IMR-90 (cell line): ENCODE measurements around the gene KDM8.

Experiments
- SMC3 ChIP-seq: fragments of 150-350 bp; IDR thresholded peaks from 2 replicates; pipeline ENCODE4 v1.6.1; 2016; ENCODE audit warnings: low read depth, mild to moderate bottlenecking, antibody characterized with exemption, low read length, moderate library complexity
- TF ChIP-seq, protein P1 (sequence below): conservative IDR thresholded peaks from 2 replicates; pipeline ENCODE4 v1.5.1; 2012; ENCODE audit warnings: mild to moderate bottlenecking, low read depth, low read length, improper control_type of control experiment

DNA sequence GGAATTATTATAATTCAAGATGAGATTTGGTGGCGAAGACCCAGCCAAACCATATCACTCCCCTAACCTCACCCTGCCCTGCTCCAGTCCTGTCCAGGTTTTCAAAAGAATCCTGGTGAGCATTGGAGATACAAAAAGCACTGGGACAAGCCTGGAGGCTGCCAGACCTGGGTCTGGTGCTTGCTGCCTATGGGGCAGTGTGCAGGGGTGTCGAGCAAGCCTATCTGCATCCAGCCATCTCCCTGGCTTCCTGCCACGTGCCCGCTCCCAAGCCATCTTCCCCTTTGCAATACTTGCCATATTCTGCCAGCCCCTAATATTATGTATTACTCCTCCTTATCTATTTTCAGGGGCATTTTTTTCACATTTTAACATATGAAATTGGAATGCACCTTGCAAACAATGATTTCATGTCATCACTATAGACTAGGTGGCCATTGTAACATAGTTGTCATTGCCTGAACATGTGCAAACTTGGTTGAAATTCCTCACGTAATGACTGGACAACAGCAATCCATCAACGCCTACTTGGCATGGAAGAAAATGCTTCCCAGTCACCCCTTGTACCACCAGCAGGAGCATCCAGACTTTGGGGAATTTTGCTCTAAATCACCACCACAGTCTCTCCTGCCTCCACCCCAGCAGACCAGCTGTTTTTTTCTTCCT is 8.1 kb upstream of the KDM8 start:
- TF ChIP-seq, protein P1, sequence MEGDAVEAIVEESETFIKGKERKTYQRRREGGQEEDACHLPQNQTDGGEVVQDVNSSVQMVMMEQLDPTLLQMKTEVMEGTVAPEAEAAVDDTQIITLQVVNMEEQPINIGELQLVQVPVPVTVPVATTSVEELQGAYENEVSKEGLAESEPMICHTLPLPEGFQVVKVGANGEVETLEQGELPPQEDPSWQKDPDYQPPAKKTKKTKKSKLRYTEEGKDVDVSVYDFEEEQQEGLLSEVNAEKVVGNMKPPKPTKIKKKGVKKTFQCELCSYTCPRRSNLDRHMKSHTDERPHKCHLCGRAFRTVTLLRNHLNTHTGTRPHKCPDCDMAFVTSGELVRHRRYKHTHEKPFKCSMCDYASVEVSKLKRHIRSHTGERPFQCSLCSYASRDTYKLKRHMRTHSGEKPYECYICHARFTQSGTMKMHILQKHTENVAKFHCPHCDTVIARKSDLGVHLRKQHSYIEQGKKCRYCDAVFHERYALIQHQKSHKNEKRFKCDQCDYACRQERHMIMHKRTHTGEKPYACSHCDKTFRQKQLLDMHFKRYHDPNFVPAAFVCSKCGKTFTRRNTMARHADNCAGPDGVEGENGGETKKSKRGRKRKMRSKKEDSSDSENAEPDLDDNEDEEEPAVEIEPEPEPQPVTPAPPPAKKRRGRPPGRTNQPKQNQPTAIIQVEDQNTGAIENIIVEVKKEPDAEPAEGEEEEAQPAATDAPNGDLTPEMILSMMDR: no peak
- no peak for TF ChIP-seq SMC3
